WI38 (cell line): ENCODE results near the gene ZNF316.

Experiments
- H3K4me3 ChIP-seq: 2 replicates; pipeline ENCODE4 v1.5.1; 2011; ENCODE audit warnings: low read depth, mild to moderate bottlenecking, control low read depth, low read length
- TF ChIP-seq, protein P1 (sequence below): IDR thresholded peaks from 2 replicates; pipeline ENCODE4 v1.5.1; 2012; ENCODE audit warnings: low read depth, mild to moderate bottlenecking, control low read depth, low read length

Gene ZNF316

DNA sequence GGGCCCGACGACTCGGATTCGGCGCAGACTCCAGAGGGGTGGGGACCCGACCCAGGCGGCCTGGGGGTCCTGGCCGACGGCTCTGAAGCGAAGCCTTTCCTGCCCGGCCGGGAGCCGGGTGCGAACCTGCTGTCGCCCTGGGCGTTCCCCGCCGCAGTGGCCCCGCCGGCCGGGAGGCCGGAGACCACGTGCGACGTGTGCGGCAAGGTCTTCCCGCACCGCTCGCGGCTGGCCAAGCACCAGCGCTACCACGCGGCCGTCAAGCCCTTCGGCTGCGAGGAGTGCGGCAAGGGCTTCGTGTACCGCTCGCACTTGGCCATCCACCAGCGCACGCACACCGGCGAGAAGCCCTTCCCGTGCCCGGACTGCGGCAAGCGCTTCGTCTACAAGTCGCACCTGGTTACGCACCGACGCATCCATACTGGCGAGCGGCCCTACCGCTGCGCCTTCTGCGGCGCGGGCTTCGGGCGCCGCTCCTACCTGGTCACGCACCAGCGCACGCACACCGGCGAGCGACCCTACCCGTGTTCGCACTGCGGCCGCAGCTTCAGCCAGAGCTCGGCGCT, 15.4 kb downstream of the ZNF316 start:
- H3K4me3 ChIP-seq = no peak overlapping the region
- TF ChIP-seq, protein P1, sequence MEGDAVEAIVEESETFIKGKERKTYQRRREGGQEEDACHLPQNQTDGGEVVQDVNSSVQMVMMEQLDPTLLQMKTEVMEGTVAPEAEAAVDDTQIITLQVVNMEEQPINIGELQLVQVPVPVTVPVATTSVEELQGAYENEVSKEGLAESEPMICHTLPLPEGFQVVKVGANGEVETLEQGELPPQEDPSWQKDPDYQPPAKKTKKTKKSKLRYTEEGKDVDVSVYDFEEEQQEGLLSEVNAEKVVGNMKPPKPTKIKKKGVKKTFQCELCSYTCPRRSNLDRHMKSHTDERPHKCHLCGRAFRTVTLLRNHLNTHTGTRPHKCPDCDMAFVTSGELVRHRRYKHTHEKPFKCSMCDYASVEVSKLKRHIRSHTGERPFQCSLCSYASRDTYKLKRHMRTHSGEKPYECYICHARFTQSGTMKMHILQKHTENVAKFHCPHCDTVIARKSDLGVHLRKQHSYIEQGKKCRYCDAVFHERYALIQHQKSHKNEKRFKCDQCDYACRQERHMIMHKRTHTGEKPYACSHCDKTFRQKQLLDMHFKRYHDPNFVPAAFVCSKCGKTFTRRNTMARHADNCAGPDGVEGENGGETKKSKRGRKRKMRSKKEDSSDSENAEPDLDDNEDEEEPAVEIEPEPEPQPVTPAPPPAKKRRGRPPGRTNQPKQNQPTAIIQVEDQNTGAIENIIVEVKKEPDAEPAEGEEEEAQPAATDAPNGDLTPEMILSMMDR = no peak

DNA sequence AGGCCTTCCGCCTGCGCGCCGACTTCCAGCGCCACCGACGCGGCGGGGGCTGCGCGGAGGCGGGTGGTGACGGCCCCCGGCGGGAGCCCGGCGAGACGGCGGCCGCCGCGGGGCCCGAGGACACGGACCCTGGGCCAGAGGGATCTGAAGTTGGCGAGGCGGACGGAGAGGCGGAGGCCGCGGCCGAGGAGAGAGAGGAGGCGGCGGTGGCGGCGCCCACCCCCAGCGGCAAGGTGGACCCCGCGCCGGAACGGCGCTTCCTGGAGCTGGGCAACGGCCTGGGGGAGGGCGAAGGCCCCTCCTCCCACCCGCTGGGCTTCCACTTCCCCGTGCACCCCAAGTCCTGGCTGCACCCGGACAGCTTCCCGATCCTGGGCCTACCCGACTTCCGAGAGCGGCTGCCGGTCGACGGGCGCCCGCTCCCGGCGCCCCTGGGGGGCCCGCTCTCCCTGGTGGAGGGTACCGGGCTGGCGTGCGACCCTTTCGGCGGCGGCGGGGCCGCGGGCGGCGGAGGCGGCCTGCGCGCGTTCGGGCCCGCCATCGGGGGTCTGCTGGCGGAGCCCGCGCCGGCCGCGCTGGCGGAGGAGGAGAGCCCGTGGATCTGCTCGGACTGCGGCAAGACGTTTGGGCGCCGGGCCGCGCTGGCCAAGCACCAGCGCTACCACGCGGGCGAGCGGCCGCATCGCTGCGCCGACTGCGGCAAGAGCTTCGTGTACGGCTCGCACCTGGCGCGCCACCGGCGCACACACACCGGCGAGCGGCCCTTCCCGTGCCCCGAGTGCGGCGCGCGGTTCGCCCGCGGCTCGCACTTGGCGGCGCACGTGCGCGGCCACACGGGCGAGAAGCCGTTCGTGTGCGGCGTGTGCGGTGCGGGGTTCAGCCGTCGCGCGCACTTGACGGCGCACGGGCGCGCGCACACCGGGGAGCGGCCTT, 16.2 kb downstream of the ZNF316 start:
- H3K4me3 ChIP-seq = no peak overlapping the region
- TF ChIP-seq, protein P1 = no peak

DNA sequence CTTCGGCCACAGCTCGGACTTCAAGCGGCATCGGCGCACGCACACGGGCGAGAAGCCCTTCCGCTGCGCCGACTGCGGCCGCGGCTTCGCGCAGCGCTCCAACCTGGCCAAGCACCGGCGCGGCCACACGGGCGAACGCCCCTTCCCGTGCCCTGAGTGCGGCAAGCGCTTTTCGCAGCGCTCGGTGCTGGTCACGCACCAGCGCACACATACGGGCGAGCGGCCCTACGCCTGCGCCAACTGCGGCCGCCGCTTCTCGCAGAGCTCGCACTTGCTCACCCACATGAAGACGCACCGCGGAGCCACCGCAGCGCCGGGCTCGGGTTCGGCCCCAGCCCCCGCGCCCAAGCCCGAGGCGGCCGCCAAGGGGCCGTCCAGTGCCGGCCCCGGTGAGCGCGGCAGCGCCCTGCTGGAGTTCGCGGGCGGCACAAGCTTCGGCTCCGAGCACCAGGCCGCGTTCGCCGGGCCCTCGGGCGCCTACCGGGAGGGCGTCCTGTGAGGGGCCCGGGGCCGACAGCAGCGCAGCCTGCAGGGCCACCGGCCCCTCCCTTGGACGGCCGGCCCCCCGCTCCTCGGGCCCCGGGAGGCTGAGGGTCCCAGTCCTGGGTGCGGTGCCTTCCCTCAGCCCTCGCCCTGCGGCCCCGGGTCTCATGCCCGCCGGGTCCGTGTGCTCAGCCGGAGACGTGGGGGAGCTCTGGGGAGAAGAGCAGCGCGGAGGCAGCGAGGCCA, 17.2 kb downstream of the ZNF316 start:
- H3K4me3 ChIP-seq = no peak overlapping the region
- TF ChIP-seq, protein P1 = no peak

DNA sequence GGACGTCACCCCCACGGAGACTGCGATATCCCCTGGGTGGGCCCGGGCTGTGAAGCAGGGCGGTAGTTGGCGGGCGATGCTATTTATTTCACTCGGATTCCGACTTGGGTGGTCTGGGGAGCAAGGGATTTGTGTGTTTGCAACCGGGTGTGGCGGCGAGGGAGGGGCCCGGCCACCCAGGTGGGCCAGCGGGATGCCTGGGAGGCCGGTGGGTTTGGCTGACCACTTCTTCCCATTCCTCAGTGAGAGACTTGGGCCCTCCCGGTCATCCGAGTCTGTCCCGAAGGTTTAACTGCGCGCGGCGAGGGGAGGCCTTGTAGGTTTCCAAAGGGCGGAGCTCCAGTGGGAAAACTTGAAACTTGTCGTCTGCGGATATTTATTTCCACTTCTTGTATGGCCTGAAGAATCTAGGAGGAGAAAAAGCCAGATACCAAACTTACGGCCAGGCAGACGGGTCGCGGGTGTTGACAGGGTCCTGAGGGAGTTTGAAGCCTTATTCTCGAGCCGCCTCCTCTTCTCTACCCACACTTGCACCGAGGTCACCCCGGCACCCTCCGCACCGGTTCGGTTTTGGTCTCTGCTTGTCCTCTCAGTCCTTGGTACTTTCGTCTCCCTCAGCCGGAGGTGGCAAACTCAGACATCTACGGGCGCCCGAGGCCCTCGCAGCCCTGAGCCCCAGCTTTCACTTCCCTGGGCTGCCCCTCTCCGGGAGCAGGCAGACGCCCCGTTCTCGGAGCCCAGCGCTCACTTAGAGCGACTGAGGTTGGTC, 17.9 kb downstream of the ZNF316 start:
- TF ChIP-seq, protein P1 = no peak
- H3K4me3 ChIP-seq = no peak overlapping the region

DNA sequence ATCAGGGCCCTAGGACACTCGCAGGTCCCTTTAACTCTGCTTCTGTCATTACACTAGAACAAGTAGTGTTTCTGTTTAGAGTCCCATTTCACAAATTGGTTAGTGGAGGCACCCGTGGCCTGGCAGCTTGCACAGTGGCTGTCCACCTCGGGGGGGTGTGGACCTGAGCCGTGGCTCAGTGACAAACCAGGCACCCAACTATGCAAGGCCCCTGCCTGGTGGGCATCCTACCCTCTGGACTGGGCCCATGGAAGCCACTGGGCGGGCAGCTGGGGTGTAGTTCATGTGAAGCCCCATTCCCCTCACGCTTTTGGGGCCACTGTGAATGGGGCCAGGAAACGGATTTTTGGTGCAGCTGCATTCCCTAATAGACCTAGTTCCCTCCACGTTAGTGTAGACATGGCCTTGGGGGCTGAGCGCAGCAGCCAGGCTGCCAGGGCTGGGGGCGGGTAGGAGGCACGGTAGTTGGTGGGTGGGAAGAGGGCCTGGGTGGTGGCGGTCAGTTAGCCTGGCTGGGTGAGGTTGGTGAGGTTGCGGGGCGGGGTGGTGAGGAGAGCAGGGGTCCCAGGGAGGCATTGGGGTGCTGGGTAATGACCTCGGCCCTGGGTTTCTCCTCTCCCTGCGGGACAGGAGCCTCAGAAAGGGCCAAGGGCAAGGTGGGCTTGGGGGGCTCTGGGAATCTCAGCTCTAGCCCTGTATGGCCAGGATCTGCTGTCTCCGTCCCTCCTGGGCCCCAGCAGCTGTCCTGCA, 18.7 kb downstream of the ZNF316 start:
- TF ChIP-seq, protein P1 = no peak
- H3K4me3 ChIP-seq = no peak overlapping the region

DNA sequence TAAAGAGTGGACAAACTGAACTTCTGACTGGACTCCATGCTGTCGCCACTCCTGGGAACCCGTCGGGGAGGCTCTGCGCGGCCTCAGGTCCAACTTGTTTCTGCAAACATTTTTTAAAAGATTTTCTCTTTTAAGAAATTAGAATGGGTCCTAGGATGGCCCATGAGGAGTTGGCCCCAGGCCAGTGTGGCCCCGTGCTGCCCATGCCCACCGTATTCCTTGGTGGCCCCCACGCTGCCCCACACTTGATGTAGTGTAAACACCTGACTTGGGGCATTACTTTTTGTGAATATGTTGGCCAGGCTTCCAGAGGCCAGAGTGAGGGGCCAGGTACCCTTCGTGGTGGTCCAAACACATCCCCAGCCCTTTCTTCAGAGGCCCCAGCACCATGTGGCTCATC, 19.3 kb downstream of the ZNF316 start:
- TF ChIP-seq, protein P1 = no peak
- no peak overlapping the region for H3K4me3 ChIP-seq
